HG03432 (cell line): Measurements from ENCODE around the gene ANKRD33B.
A peak's percentile ranks its signal among the peaks of the same experiment; 100 is the strongest.
"Not testable (repeated sequence)": the region's sequence is repeated elsewhere in the genome, so short reads cannot be mapped to it uniquely, and the experiment has no call there.

Experiments used
- ATAC-seq: cut with Tn5 transposase; IDR thresholded peaks from one replicate; pipeline ENCODE4 v1.9.1; 2021; ENCODE audit warnings: mild to moderate bottlenecking, moderate library complexity; ENCODE audit not compliant: unreplicated experiment

The ANKRD33B gene

DNA sequence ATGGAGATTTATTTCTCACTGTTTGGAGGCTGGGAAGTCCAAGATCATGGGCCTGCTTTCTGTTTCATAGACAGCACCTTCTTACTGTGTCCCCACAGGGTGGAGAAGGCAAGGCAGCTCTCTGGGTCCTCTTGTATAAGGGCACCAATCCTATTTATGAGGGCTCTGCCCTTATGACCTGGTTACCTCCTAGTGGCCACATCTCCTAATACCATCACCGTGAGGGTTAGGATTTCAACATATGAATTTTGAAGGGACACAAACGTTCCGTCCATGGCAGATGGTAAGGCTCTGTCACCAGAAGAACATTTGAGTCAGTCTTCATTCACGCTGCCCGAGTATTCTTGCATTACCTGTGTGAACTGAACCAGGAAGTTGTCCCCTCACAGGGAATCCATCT lies 48.4 kb downstream of the ANKRD33B start:
- no peak for ATAC-seq

DNA sequence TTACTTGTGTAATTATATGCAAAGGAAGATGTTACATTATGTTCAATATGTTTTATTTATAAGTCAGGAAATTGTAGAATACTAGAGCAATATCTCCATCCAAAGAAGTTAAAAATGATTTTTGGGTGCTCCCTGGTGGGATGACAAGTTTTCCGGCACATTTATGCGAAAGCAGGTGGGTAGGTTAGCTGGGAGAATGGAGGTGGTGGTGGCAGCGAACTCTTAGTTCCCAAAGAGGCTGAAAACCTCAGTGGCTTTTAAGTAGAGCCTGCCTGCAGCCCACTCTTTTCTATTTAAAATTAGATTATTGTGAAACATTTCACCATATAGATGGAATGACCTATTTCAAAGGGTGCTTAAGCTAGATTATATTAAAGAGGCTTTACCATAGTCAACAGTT lies 51.8 kb downstream of the ANKRD33B start:
- ATAC-seq = no peak

DNA sequence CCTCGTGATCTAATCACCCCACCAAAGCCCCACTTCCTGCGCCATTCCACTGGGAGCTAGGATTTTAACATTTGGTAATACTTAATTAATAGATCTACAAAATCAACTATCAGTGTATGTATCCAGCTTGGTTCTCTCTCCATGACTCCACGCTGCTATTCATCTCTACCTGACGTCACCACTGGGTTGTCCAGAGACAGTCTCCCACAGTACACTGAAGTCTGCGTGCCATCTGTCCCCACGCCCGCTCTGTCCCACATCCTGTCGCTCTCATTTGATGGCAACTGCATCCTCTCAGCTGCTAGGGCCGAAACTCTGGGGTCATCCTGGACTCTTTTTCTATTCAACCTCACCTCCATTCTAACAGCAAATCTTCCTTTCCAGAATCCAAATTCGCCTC lies 53.2 kb downstream of the ANKRD33B start:
- no peak for ATAC-seq

DNA sequence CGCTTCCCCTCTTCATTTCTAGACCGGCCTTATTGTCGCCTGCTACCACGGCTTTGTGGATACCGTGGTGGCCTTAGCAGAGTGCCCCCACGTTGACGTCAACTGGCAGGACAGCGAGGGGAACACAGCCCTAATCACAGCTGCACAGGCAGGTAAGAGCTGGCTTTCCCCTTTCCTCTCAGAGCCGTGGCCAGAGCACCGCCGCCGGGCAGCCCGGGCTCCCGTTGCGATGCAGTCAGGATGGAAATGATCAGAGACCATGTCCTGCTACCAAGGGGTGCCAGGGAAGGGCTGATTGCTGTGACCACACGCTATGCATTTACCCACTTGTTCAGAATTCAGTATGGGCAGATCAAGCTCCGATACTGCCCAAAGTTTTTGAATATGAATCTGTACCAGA lies 54.4 kb downstream of the ANKRD33B start:
- no peak for ATAC-seq

DNA sequence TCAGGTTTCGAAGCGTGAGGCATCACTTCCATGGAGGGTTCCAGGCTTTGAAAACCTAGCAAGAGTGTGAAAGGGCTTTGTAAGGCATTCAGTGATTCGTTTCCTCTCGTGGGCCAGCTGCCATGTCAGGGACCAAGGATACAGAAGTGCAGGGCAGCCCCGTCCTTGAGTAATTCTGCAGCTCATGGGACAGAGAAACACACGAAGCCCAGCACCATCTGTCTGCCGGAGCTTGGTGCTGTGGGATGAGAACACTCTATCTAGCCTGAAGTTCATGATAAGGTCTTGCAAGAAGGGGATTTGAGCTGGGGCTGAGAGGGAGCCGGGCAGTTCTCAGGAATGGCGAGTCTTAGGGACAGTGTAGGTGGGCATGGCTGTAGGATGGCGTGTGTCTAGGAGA lies 55.8 kb downstream of the ANKRD33B start:
- no peak for ATAC-seq

DNA sequence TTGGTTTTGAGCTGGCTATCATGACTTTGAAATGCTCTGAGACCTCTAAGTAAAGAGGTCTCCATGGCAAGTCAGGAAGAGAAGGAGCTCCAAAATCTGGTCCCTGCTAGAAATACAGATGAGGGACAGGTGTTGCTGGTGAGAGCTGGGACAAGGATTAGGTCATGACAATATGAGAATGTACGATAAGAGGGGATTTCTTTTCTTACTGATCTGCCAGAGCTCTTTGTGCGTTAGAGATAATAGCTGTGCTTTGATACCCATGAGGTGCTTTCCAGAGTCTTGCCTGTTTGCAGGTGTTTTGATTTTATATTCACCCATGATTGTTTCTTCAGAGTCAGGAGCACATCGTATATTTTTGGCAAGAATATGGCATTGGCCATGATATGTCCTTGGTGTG lies 56.5 kb downstream of the ANKRD33B start:
- peak; percentile 61 for ATAC-seq

DNA sequence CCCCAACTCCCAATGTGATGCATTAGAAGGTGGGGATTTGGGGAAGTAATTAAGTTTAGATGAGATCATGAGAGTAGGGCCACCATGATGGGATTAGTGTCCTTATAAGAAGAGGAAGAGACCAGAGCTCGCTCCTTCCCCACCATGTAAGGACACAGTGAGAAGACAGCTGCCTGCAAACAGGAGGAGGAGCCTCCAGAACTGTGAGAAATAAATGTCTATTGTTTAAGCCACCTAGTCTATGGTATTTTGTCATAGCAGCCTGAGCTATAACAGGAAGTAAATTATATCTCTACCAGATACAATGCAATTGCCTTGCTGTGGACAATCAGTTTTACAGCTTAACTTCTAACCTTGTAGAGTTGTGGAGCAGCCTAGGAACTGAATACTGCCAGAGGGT lies 58.0 kb downstream of the ANKRD33B start:
- no peak for ATAC-seq

DNA sequence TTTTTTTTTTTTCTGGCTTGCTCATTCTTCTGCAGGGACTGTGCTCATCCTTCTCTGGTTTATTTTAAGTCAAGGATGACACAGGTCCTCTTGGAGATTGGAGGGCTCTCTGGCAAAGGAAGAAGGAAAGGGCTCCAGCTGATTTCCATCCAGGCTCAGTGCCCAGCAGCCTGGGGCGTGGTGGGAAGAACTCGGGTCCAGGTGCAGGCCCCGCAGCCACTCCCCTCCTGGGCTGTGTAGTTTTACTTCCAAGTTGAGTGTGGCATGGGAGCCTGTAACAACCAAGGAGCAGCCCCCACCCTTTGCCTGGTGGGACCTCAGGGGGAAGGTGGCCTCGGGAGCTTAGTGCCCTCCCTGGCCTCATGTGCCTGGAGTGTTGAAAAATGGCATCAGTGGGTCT lies 58.9 kb downstream of the ANKRD33B start:
- no peak for ATAC-seq

DNA sequence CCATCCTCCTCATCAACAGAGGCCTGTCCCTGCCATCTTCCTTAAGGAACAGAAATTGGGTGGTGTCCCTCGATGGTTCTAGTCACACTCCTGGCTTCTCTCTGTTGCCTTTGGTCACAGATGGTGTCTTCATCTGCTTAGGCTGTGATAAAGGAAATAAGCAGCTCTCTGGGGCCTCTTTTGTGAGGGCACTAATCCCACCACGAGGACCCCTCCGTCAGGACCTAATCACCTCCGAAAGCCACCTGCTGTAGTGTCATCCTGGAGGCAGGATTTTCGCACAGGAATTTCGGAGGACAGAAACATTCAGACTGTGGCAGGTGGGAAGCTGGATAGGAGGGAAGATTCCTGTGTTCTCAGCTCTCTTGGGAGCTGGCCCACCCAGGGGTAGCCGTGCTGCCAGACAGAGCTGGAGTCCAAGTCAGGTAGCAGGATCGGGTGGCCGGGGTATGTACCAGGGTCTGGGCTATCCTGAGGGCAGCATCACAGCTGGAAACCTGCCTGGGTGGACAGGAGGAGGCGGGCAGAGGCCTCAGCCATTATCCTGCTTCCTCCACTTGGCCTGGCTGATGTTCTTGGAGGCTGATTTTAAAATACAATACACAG lies 59.5 kb downstream of the ANKRD33B start:
- ATAC-seq = no peak

DNA sequence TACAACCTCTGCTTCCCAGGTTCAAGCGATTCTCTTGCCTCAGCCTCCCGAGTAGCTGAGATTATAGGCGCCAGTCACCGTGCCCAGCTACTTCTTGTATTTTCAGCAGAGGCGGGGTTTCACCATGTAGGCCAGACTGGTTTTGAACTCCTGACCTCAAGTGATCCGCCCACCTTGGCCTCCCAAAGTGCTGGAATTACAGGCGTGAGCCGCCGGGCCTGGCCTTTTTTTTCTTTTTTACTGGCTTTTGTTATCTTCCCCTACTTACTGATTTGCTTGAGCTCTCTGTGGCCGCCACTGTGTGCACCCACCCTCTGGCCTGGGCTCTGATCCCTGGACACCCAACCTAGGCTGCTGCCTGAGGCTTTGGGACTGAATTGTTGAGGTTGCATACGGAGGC lies 60.3 kb downstream of the ANKRD33B start:
- ATAC-seq = no peak

DNA sequence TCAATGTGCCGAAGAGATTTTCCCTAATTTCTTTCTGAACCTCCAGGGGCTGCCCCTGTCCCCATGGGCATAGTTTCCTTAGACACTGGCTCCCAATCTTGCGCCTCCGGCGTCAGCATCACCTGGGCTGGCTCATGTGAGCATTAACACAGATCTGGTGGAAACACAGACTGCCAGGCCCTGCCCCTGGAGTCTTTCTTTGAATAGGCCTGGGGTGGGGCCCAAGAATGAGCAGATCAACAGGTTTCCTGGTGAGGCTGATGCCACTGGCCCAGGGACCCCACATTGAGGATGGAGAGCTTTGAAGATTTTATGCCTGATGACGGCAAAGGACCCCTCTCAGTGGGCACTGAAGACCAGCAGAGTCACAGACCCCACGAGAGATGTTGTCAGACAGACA lies 60.8 kb downstream of the ANKRD33B start:
- ATAC-seq = no peak

DNA sequence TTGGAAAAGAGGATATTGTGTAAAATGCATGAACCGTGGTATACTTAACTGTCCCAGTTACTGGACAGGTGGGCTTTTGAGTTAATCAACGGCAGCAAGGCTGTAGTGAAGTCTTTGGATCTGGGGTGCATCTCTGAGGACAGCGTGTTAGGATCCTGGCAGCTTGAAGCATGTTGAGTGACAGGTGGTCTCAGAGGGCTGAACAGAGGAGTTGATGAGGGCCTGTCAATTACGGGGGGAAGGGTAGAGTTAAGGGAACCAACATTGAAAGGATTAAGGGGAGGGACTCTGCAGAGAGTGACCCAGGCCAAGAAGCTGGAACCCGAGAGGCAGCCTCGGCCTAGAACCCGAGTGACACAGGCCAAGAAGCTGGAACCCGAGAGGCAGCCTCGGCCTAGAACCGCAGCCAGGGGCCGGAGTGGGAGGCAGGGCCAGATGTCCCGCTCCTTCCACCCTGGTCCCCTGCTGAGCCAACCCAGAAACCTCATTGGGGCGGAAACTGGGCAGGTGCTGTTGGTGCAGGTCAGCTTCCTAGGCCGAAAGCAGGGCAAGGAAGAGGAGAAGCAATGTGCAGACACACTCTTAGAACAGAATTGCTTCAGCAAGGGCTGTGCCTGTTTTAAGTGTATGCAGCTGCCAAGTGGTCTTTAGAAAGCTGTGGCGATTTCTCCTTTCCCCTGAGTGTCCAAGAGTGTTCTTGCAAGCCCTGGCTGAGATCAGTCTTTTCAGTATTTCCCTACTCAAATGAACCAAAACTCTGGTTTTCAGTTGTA lies 62.0 kb downstream of the ANKRD33B start:
- ATAC-seq = no peak

DNA sequence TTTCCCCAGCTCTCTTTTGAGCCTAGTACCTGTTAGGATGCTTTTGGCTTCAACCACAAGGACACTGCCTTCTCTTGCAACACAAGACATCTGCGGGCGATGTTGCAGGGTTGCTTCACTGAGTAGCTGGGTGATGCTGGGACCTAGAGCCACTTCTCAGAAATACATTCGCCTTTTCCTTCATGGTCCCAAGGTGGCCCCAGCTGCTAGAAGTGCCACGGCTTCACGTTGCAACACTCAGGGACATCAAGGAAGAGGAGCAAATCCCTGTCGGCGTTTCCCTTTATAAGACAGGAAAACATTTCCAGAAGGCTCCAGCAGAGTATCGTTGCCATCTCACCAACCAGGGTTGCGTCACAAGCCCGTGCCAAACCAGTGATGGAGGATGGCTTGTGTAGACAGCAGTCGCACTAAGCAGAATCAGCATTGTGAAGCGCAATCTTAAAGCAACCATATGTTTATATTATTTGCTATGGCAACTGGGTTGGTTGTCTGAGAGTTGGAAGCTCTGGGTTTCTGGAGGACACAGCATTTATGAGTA lies 62.7 kb downstream of the ANKRD33B start:
- no peak for ATAC-seq

DNA sequence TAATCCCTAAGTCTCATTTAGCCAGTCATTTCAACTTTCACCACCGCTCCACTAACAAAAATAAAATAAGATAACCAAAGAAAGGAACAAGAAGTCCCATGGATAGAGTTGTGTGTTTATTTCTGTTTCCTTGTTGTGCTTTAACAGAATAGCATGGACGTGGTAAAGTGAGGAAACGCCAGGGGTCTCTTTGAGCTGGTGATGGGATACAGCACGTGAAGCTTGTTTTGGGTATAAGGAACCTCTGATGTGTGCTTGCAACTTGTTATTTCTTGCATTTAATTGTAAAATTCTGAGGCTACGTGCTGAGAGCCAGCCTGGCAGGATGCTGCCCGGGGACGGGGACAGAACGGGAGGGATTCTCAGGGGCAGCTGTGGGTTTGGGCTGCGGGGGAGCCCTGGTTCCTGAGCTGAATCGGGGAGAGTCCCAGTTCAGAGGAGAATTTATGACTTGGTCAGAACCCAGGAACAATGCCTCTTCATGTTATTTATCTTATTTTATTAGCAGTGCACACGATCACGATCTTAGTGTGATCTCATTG lies 63.4 kb downstream of the ANKRD33B start:
- peak; percentile 18 for ATAC-seq

DNA sequence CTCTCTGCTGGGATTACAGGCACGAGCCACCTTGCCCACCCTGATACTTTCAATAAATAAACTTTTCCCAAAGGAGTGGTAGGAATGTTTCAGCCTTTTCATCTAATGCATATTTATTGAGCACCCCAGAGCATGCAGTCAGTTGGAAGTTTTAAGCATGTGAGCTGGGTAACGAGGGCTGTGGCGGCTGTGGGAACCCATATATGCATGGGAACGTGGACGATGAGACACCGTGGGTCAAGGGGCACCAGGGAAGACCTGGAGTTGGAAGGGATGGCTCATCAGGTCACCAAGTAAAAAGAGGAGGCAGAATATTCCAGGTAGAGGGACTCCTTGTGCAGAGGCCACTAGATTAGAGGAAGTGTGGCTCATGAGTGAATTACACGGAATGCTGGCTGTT lies 64.7 kb downstream of the ANKRD33B start:
- no peak for ATAC-seq

DNA sequence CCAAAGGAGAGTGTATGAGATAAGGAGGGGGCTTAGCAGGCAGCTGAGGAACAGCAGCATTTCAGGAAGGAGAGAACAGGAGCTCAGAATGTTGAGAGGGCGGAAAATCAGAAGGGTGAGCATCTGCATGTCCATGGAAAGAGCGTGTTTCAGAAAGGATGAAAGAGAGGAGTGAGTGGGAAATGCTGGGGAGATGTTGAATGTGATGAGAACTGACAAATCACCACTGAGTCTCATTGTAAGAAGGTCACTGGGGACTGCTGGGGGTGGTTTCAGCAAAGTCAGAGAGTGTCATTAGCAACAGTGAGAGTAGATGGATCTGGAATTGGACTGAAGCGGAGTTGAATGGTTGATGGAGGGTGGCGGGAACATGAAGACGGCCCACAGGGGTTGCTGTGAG lies 65.8 kb downstream of the ANKRD33B start:
- ATAC-seq = no peak

DNA sequence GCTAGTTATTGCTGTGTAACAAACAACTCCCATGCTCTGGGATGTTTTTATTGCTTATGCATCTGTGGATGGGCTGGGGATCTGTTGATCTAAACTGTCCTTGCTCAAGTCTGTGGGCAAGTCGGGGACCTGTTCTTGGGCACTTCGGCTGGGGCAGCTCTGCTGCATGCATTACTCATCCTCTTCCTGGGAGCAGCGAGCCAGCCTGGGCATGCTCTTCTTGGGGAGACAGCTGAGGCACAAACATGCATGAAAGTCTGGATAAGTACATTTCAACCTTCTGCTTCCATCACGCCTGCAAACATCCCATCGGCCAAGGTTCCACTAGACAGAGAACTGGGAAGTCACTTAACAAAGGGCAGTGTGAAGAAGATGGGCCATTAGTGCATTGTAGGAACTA lies 66.3 kb downstream of the ANKRD33B start:
- ATAC-seq = no peak

DNA sequence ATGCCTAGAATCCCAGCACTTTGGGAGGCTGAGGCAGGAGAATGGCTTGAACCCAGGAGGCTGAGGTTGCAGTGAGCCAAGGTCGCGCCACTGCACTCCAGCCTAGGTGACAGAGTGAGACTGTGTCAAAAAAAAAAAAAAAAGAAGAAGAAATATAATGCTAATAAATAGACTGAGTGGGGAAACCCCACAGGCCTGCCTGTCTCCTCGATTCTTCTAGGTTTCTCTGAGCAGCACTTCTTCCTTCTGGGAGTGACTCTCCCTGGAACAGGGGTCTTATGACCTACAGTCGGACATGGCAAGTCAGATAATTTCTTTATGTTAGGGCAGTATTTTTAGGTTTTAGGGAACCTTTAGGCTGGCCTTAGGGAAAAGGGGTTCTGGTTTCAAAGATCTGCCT lies 66.9 kb downstream of the ANKRD33B start:
- not testable (repeated sequence) for ATAC-seq

DNA sequence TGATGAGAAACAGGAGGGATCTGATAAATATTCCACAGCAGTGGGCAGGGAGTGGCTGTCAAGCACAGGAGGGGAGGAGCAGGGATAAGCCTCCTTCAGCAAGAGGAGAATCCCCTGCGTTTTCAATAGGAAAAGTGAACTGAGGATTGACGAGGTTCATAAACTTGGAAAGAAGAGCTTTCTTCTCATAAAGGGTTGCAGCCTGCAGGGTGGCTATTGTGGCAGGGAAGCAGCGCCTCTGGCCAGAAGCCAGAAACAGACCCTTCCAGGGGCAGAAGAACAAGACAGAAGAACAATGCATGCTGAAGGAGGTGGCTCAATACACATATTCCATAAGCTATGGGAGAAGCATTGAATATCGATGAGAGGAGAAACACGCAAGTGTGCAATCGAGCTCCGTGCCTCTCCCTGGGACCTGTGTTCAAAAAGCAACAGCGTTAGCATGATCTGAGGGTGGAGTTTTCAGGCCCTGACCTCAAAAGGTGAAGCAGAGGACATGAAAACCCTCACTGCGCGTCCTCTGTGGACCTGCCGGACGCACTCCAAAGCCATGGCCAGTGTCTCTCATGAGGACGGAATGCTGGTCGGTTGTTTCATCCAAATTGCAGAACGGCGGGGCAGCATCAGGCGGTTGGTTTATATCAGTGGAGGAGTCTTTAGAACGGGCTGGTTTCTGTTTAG lies 67.6 kb downstream of the ANKRD33B start:
- peak; percentile 5 for ATAC-seq

DNA sequence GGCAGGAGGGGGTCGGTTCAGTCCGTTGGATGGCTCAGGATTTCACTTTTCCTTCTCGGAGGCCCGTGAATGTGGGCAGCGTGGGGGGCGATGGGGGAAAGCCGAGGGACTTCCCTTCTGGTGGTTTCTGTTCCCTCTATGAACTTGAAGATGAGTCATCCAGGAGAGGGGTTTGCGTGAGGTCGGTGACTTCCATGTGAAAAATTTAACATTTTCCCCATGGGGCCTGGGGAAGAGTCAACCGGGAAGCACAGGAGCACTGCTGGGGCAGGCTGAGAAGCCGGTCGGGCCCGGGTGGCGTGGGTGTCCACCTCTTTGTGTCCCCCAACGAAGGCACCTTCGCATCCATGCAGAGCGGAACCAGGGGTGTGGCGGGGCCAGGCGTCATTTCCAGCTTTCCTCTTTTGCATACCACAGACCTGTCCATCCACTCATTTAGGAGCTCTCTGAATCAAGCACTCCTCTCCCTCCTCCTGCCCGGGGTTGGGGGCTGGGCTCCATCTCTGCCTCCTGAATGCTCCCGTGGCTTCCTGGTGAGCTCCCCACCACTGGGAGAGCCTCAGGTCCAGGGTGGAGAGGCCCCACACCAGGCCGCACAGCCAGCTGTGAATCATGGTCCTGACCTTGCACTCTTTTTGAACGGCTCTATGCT lies 68.4 kb downstream of the ANKRD33B start:
- ATAC-seq = peak; percentile 47
